K562 (cell line): ENCODE measurements around the gene KLHL15. TPM values are rescaled to one million over a fixed set of nuclear protein-coding genes. Genes with fewer than 3 reads are reported as not detected.

Experiments used
- CTCFL ChIP-seq: IDR thresholded peaks from 2 replicates; pipeline ENCODE4 v1.6.1; 2011; ENCODE audit warnings: borderline replicate concordance, low read depth, mild to moderate bottlenecking, moderate library complexity, low read length; ENCODE audit not compliant: insufficient read depth, poor library complexity, severe bottlenecking
- EGR1 ChIP-seq: fragments of 450-650 bp; conservative IDR thresholded peaks from 2 replicates; pipeline ENCODE4 v1.6.1; 2017; ENCODE audit warnings: mild to moderate bottlenecking
- FOXK2 ChIP-seq, 2 experiments: fragments of 450-650 bp; IDR thresholded peaks in 1 of 2; conservative IDR thresholded peaks in 1 of 2; 2 replicates each; pipeline ENCODE4 v1.6.1; 2016; ENCODE audit warnings: low read depth in 2 of 2, mild to moderate bottlenecking in 1 of 2
- FUS ChIP-seq: fragments of 200-400 bp; formaldehyde crosslinking; optimal IDR thresholded peaks from 2 replicates; pipeline ENCODE3; 2017; ENCODE audit warnings: low read depth, low read length
- KAT7 ChIP-seq: sonication (generic); formaldehyde crosslinking; IDR thresholded peaks from 2 replicates; pipeline ENCODE4 v1.8.0; 2022; ENCODE audit warnings: missing genetic modification reagents, mild to moderate bottlenecking, borderline replicate concordance
- RBM14 ChIP-seq: fragments of 200-400 bp; formaldehyde crosslinking; IDR thresholded peaks from 2 replicates; pipeline ENCODE4 v1.6.1; 2018; ENCODE audit warnings: low read depth, mild to moderate bottlenecking, low read length, moderate library complexity, borderline replicate concordance; ENCODE audit not compliant: insufficient read depth
- ZNF77 ChIP-seq: fragments of 250-450 bp; sonication (Bioruptor Pico); IDR thresholded peaks from 2 replicates; pipeline ENCODE4 v1.5.0; 2020
- polyA plus RNA-seq, 8 experiments: library from polyadenylated mRNA; depleted of rRNA in 4 of 8; stranded (reverse) in 5 of 8; unstranded in 3 of 8; fragments of >200 nt; fragmentation: Nextera tagmentation in 2 of 8; fragmentation: Illumina TruSeq in 1 of 8; extraction: Ambion mirVana in 2 of 8; extraction: Trizol in 1 of 8; gene quantifications; 2 replicates each; pipeline versions ENCODE4 v1.2.1 to v1.2.3, GENCODE V29; 2011 to 2014; ENCODE audit warnings: inconsistent platforms in 1 of 8, missing spikeins in 1 of 8
- total RNA-seq, 7 experiments: library from RNA; depleted of rRNA in 6 of 7; stranded (reverse); fragments of >200 nt in 6 of 7; fragmentation: Illumina TruSeq in 2 of 7; extraction: Trizol in 2 of 7; gene quantifications; 2 replicates each; pipeline versions ENCODE4 v1.2.1 to v1.2.3, GENCODE V29; 2011 to 2021; ENCODE audit warnings: low replicate concordance in 1 of 7
- TF ChIP-seq, protein P1 (sequence below): fragments of 450-650 bp; IDR thresholded peaks from 2 replicates; pipeline ENCODE4 v1.6.1; 2018; ENCODE audit warnings: mild to moderate bottlenecking, low read depth; ENCODE audit not compliant: partially characterized antibody
- TF ChIP-seq, protein P2 (sequence below), 2 experiments: fragments of 450-650 bp in 1 of 2; sonication (generic) in 1 of 2; formaldehyde crosslinking in 1 of 2; IDR thresholded peaks; 2 replicates each; pipeline versions ENCODE4 v1.7.1 to v1.9.0; 2016 to 2022; ENCODE audit warnings: inconsistent platforms in 1 of 2, mild to moderate bottlenecking in 1 of 2, missing genetic modification reagents in 1 of 2
- TF ChIP-seq, protein P3 (sequence below): conservative IDR thresholded peaks from 2 replicates; pipeline ENCODE4 v1.6.1; 2011; ENCODE audit warnings: low read depth, mild to moderate bottlenecking, low read length; ENCODE audit not compliant: control insufficient read depth

The KLHL15 gene
- total and polyA plus RNA-seq, 9 of the 15 experiments (the other 6 are each of a cell fraction or from before 2014, with no cell fraction given) = 3.0 to 12.4 (median 7.6) TPM

DNA sequence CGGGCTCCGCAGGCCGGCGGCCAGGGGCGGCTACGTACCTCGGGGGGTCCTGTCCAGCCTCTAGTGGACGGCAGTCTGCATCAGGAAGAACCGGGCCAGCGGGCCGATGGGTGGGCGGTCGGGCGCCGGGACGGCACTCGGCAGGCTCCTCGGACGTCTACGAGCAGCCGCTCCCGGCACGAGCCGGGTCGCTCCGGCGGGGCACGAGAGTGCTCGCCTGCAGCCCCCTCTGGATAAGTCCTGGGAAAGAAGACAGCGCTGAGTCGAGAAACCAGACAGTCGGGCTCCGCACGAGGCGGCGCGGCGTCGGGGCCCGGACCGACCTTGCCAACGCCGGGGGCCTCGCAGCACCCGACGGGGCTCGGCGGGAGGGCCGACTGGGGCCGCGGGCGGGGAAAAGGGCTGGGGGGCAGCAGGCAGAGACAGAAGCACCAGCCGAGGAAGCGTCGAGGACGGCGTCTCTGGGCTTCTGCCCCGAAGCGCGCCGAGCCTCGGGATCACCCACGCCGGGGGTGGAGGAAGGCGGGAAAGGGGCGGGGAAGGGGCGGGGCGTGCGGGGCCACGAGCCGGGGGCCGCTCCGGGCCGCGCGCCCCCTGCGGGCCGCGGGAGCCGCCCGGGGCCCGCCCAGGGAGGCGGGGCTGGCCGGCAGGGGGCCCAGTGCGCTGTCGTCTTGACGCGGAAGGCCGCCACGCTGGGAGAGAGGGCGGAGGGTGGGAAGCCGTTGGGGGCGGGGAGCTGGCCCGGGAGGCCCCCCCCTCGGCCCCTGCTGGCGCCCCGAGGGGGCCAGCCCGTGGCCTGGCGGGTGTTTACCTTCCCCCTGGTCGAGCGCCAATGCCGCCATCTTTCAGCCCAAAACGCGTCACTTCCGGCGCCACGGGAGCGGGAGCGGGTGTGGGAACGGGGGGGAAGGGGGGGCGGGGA lies 1.9 kb downstream of the KLHL15 start (continued):
- TF ChIP-seq, protein P1, sequence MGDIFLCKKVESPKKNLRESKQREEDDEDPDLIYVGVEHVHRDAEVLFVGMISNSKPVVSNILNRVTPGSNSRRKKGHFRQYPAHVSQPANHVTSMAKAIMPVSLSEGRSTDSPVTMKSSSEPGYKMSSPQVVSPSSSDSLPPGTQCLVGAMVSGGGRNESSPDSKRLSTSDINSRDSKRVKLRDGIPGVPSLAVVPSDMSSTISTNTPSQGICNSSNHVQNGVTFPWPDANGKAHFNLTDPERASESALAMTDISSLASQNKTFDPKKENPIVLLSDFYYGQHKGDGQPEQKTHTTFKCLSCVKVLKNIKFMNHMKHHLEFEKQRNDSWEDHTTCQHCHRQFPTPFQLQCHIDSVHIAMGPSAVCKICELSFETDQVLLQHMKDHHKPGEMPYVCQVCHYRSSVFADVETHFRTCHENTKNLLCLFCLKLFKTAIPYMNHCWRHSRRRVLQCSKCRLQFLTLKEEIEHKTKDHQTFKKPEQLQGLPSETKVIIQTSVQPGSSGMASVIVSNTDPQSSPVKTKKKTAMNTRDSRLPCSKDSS = no peak
- TF ChIP-seq, protein P2, sequence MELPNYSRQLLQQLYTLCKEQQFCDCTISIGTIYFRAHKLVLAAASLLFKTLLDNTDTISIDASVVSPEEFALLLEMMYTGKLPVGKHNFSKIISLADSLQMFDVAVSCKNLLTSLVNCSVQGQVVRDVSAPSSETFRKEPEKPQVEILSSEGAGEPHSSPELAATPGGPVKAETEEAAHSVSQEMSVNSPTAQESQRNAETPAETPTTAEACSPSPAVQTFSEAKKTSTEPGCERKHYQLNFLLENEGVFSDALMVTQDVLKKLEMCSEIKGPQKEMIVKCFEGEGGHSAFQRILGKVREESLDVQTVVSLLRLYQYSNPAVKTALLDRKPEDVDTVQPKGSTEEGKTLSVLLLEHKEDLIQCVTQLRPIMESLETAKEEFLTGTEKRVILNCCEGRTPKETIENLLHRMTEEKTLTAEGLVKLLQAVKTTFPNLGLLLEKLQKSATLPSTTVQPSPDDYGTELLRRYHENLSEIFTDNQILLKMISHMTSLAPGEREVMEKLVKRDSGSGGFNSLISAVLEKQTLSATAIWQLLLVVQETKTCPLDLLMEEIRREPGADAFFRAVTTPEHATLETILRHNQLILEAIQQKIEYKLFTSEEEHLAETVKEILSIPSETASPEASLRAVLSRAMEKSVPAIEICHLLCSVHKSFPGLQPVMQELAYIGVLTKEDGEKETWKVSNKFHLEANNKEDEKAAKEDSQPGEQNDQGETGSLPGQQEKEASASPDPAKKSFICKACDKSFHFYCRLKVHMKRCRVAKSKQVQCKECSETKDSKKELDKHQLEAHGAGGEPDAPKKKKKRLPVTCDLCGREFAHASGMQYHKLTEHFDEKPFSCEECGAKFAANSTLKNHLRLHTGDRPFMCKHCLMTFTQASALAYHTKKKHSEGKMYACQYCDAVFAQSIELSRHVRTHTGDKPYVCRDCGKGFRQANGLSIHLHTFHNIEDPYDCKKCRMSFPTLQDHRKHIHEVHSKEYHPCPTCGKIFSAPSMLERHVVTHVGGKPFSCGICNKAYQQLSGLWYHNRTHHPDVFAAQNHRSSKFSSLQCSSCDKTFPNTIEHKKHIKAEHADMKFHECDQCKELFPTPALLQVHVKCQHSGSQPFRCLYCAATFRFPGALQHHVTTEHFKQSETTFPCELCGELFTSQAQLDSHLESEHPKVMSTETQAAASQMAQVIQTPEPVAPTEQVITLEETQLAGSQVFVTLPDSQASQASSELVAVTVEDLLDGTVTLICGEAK (IDR thresholded peaks at IDR 0.05) = no peak
- TF ChIP-seq, protein P2 (CRISPR knock-in tag; IDR thresholded peaks at IDR 0.05) = no peak
- peak; percentile 92 for TF ChIP-seq KAT7 (CRISPR knock-in tag)
- TF ChIP-seq, protein P3, sequence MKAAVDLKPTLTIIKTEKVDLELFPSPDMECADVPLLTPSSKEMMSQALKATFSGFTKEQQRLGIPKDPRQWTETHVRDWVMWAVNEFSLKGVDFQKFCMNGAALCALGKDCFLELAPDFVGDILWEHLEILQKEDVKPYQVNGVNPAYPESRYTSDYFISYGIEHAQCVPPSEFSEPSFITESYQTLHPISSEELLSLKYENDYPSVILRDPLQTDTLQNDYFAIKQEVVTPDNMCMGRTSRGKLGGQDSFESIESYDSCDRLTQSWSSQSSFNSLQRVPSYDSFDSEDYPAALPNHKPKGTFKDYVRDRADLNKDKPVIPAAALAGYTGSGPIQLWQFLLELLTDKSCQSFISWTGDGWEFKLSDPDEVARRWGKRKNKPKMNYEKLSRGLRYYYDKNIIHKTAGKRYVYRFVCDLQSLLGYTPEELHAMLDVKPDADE = peak; percentile 37; the same call in 1 of the 2 replicates
- TF ChIP-seq ZNF77 (CRISPR knock-in tag) = no peak
- 0 out of 2 replicates have a peak, but pooled peaks have one; percentile 33 for TF ChIP-seq RBM14
- TF ChIP-seq CTCFL = peak; percentile 70
- TF ChIP-seq FUS = peak; percentile 19
- peak; percentile 79 for TF ChIP-seq EGR1
- TF ChIP-seq FOXK2 (conservative IDR thresholded peaks at IDR 0.05 in 1 of 2, IDR thresholded peaks at IDR 0.05 in 1 of 2; ENCODE audit: low read depth in 2 of 2) = peak; percentile 88
